CD14-positive monocyte (primary cell): ENCODE measurements around the gene INIP. TPM values are rescaled to one million over a fixed set of nuclear protein-coding genes. Genes with fewer than 3 reads are reported as not detected.

ENCODE experiments used
- DNase-seq, 3 donors: peaks; one replicate each; pipeline ENCODE4 v3.0.0-alpha.2; 2011 to 2022
- H2AFZ ChIP-seq: 2 replicates; pipeline ENCODE4 v1.6.0; 2012; ENCODE audit warnings: mild to moderate bottlenecking, low read depth, low read length, inconsistent platforms; ENCODE audit not compliant: insufficient read depth, poor library complexity, severe bottlenecking
- H3K27ac ChIP-seq, 2 donors: 1 replicate in 1 of 2; 2 replicates in 1 of 2; pipeline ENCODE4 v1.5.1; 2012 to 2013; ENCODE audit warnings: low read length in 2 of 2, control low read depth in 1 of 2, inconsistent platforms in 1 of 2, low read depth in 1 of 2, mild to moderate bottlenecking in 1 of 2
- H3K27me3 ChIP-seq, 2 donors: one replicate each; pipeline versions ENCODE4 v1.6.0 to v1.6.1; 2011 to 2013; ENCODE audit warnings: low read length in 2 of 2; ENCODE audit not compliant: control insufficient read depth in 2 of 2, insufficient read depth in 2 of 2
- H3K36me3 ChIP-seq, 2 donors: replicated peaks in 1 of 2; 1 replicate in 1 of 2; 2 replicates in 1 of 2; pipeline versions ENCODE4 v1.5.1 to v1.6.1; 2012 to 2013; ENCODE audit warnings: low read length in 2 of 2, control low read depth in 1 of 2, inconsistent platforms in 1 of 2, mild to moderate bottlenecking in 1 of 2; ENCODE audit not compliant: insufficient read depth in 2 of 2, control insufficient read depth in 1 of 2
- H3K4me1 ChIP-seq, 2 donors: 1 replicate in 1 of 2; 2 replicates in 1 of 2; pipeline versions ENCODE4 v1.5.1 to v1.6.1; 2012 to 2013; ENCODE audit warnings: low read length in 2 of 2, control low read depth in 1 of 2, inconsistent platforms in 1 of 2, mild to moderate bottlenecking in 1 of 2, moderate library complexity in 1 of 2; ENCODE audit not compliant: insufficient read depth in 2 of 2, control insufficient read depth in 1 of 2
- H3K4me2 ChIP-seq: replicated peaks from 2 replicates; pipeline ENCODE3; 2012; ENCODE audit warnings: low read length, moderate library complexity, mild to moderate bottlenecking; ENCODE audit not compliant: poor library complexity, severe bottlenecking; ENCODE audit errors: extremely low read depth
- H3K4me3 ChIP-seq, 3 experiments: fragments of 200-600 bp in 1 of 3; sonication (generic) in 1 of 3; replicated peaks in 1 of 3; 1 replicate in 2 of 3; 2 replicates in 1 of 3; pipeline ENCODE4 v1.5.1; 2011 to 2013; ENCODE audit warnings: low read length in 3 of 3, mild to moderate bottlenecking in 3 of 3, control low read depth in 2 of 3, low read depth in 2 of 3, inconsistent platforms in 1 of 3, moderate library complexity in 1 of 3
- H3K79me2 ChIP-seq: 2 replicates; pipeline ENCODE4 v1.6.0; 2012; ENCODE audit warnings: mild to moderate bottlenecking, control low read depth, inconsistent platforms, low read length, moderate library complexity; ENCODE audit not compliant: insufficient read depth
- H3K9ac ChIP-seq: 2 replicates; pipeline ENCODE4 v1.6.0; 2017; ENCODE audit warnings: low read length, mild to moderate bottlenecking; ENCODE audit not compliant: insufficient read depth, poor library complexity, severe bottlenecking
- H3K9me3 ChIP-seq, 2 donors: replicated peaks in 1 of 2; 1 replicate in 1 of 2; 2 replicates in 1 of 2; pipeline versions ENCODE4 v1.5.1 to v1.6.1; 2012 to 2013; ENCODE audit warnings: low read length in 2 of 2, control low read depth in 1 of 2; ENCODE audit not compliant: control insufficient read depth in 1 of 2, insufficient read depth in 1 of 2
- H4K20me1 ChIP-seq: 2 replicates; pipeline ENCODE4 v1.6.0; 2012; ENCODE audit warnings: mild to moderate bottlenecking, low read length, control low read depth, moderate library complexity; ENCODE audit not compliant: insufficient read depth
- H3K27ac Mint-ChIP-seq, 7 donors: one replicate each; pipeline ENCODE4 v1.8.0; 2020; ENCODE audit warnings: mild to moderate bottlenecking in 7 of 7, mixed read lengths in 7 of 7, moderate library complexity in 6 of 7, inconsistent platforms in 2 of 7
- H3K27me3 Mint-ChIP-seq, 3 donors: one replicate each; pipeline ENCODE4 v1.8.0; 2021 to 2022; ENCODE audit warnings: low read depth in 3 of 3, mild to moderate bottlenecking in 3 of 3, mixed read lengths in 3 of 3, moderate library complexity in 3 of 3, inconsistent platforms in 1 of 3
- H3K36me3 Mint-ChIP-seq, 2 donors: one replicate each; pipeline ENCODE4 v1.8.0; 2020; ENCODE audit warnings: mixed read lengths in 2 of 2, inconsistent platforms in 1 of 2, mild to moderate bottlenecking in 1 of 2
- H3K4me1 Mint-ChIP-seq: one replicate; pipeline ENCODE4 v1.8.0; 2020; ENCODE audit warnings: mild to moderate bottlenecking, mixed read lengths
- H3K4me3 Mint-ChIP-seq, 2 donors: one replicate each; pipeline ENCODE4 v1.8.0; 2020; ENCODE audit warnings: mild to moderate bottlenecking in 2 of 2, mixed read lengths in 2 of 2, moderate library complexity in 1 of 2
- H3K9me3 Mint-ChIP-seq, 7 donors: one replicate each; pipeline ENCODE4 v1.8.0; 2020 to 2022; ENCODE audit warnings: mixed read lengths in 7 of 7, mild to moderate bottlenecking in 6 of 7, moderate library complexity in 6 of 7, inconsistent platforms in 2 of 7
- CTCF ChIP-seq: fragments of 200-600 bp; IDR thresholded peaks from one replicate; pipeline ENCODE4 v1.8.0; 2022; ENCODE audit warnings: antibody characterized with exemption, mild to moderate bottlenecking
- WGBS: methylation state at CpG from one replicate; pipeline ENCODE4 v1.1.5; 2013; ENCODE audit warnings: missing lambda C conversion rate; ENCODE audit not compliant: insufficient coverage; 5-methylcytosine and 5-hydroxymethylcytosine counted together
- intact Hi-C, 2 donors: fragments of 100-400 bp; cut with micrococcal nuclease; formaldehyde crosslinking; loops; one replicate each; pipeline versions ENCODE4 v1.15.0 to v1.15.1; 2023
- polyA plus RNA-seq, 3 donors: library from polyadenylated mRNA; depleted of rRNA in 1 of 3; unstranded in 2 of 3; stranded (reverse) in 1 of 3; fragments of 300-500 nt in 2 of 3; fragments of >200 nt in 1 of 3; fragmentation: Illumina TruSeq in 2 of 3; gene quantifications; 1 replicate in 2 of 3; 2 replicates in 1 of 3; pipeline ENCODE4 v1.2.3, GENCODE V29; 2012 to 2021

Gene INIP
- polyA plus RNA-seq, 3 donors, result 10.7 to 53.0 (median 49.0) TPM

DNA sequence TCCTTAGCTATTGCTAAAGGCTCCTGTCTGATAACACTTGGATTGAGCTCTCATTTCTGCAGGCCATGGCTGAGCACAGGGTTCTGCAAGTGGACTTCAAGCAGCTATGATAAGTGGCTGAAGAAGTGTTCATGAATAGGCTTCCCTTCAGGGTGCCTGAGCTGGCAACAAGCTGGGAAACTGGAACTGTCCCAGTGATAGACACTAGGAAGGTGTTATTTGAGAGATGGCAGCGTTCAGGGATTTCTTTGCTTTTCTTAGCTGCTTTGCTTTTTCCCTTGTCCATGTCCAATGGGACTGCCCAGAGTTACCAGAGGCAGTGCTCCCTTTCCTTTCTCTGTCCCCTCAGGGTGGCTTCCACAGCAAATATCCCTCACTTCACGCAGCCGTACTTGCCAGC lies 75.8 kb downstream of the INIP start:
- Histone ChIP-seq H2AFZ (no peak overlapping the region), H3K4me1 (no peaks in the 10 kb centered on the region), H3K4me3 (no peak overlapping the region), H3K4me2 (no peak overlapping the region), H3K27me3 (no peaks in the 10 kb centered on the region), H3K27ac (no peak overlapping the region), H3K9me3 (peaks cover 12 to 13% of the 10 kb centered on the region in 2 donors), H3K79me2 (no peaks in the 10 kb centered on the region), H4K20me1 (no peaks in the 10 kb centered on the region), H3K36me3 (peaks cover 0 to 7% of the 10 kb centered on the region in 2 donors), H3K9ac (no peak overlapping the region)
- TF ChIP-seq CTCF, result no peak
- no peak overlapping the region for H3K4me3 Mint-ChIP-seq
- no peaks in the 10 kb centered on the region for H3K4me1 Mint-ChIP-seq
- H3K27ac Mint-ChIP-seq, result no peak overlapping the region
- WGBS, result no CpG with 5 or more reads among the region's 3 CpGs
- peaks cover 0 to 4% (median 0%) of the 10 kb centered on the region in 3 donors for H3K27me3 Mint-ChIP-seq
- H3K9me3 Mint-ChIP-seq, result peaks cover 13 to 33% (median 24%) of the 10 kb centered on the region in 7 donors
- DNase-seq, result no peak
- peaks cover 25 to 35% of the 10 kb centered on the region in 2 donors for H3K36me3 Mint-ChIP-seq
- intact Hi-C loops, result no loop called here

DNA sequence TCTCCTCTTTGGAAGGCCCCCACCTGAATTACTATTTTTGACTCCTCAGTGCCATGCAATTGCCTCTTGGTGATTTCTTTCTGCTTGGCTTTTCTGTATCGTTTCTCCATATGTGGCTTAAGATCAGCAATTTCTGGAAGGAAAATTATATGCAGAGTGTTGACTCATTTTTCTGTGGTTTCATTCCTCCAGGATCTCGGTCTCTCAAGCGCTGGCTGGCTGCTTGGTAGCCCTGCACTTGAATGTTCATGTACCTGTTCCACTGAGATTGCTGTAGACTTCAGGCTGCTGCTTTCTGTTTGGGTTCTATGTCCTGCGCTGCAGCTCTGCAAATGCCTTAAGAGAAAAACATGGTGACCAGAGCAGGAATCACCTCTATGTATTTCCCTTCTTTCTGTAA lies 77.6 kb downstream of the INIP start:
- Mint-ChIP-seq H3K4me1 (no peaks in the 10 kb centered on the region), H3K27ac (no peak overlapping the region), H3K36me3 (peaks cover 14 to 22% of the 10 kb centered on the region in 2 donors), H3K4me3 (no peak overlapping the region), H3K9me3 (peaks cover 13 to 27% (median 16%) of the 10 kb centered on the region in 7 donors), H3K27me3 (peaks cover 0 to 4% (median 0%) of the 10 kb centered on the region in 3 donors)
- DNase-seq, result no peak
- H4K20me1 ChIP-seq, result no peaks in the 10 kb centered on the region
- H3K36me3 ChIP-seq, result no peaks in the 10 kb centered on the region
- no peak overlapping the region for H3K4me3 ChIP-seq
- no peak for TF ChIP-seq CTCF
- no peak overlapping the region for H3K27ac ChIP-seq
- 100% methylated on average over 4 of the region's 4 CpGs for WGBS
- no peak overlapping the region for H3K4me2 ChIP-seq
- no peaks in the 10 kb centered on the region for H3K4me1 ChIP-seq
- peaks cover 12 to 13% of the 10 kb centered on the region in 2 donors for H3K9me3 ChIP-seq
- no peaks in the 10 kb centered on the region for H3K27me3 ChIP-seq
- H3K79me2 ChIP-seq, result no peaks in the 10 kb centered on the region
- no peak overlapping the region for H3K9ac ChIP-seq
- no peak overlapping the region for H2AFZ ChIP-seq
- intact Hi-C loops, result no loop called here

Other genes starting within 250 kb of the INIP start
- 1 to 10 TPM; 1.9 to 4.2 (median 1.9) TPM for gene KIAA1958, start 231.3 kb downstream of the INIP start, polyA plus RNA-seq
- 10 to 100 TPM; 10.3 to 31.3 (median 10.4) TPM for gene SNX30, start 32.6 kb upstream of the INIP start, polyA plus RNA-seq
- gene SLC46A2, start 172.8 kb upstream of the INIP start, polyA plus RNA-seq, result 10 to 100 TPM; 43.5 to 87.0 (median 45.1) TPM